ENCODE data around the gene SCNN1A.

DNA sequence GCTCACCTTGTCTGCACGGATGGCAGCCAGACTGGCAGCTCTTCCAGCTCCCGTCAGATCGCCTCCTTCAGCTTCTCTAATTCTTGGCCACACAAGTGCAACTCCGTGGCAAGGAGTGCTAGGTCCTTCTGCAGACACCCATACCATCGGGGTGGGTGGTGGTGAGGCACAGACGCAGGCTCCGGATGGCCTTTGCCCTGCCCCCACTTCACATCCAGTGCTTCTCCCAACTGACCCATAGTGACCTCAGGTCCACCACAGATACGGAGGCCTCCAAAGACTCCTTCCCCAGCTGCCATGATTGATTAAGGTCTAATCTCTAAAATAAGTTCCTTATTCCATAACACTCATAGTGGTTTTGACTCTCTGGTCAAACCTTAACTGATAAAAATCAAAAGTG lies 49.5 kb upstream of the SCNN1A start:
- TF ChIP-seq CTCF (conservative IDR thresholded peaks at IDR 0.05 in 1 of 2, IDR thresholded peaks at IDR 0.05 in 1 of 2; ENCODE audit: low read depth in 1 of 2, low read length in 2 of 2) (no peak), EZH2 (IDR thresholded peaks at IDR 0.05; ENCODE audit: low read length, missing control alignments) (no peak)
